ENCODE results near the gene WASL.
A peak's percentile ranks its signal among the peaks of the same experiment; 100 is the strongest.
"Not testable (repeated sequence)": the region's sequence is repeated elsewhere in the genome, so short reads cannot be mapped to it uniquely, and the experiment has no call there.

WASL gene

GRCh38 chr7:123655614-123656013, 93.2 kb downstream of the WASL start, which contains the start of gene LMOD2:
Gene LMOD2 (plus strand): TSS chr7:123655866. CDS start chr7:123655964, 98 bp downstream.
- no peak for DNase-seq

- DNase-seq: no peak
Measured at GRCh38 chr7:123653162-123653561, 95.6 kb downstream of the WASL start.

- no peak for DNase-seq
Measured at GRCh38 chr7:123652406-123652805, 96.4 kb downstream of the WASL start.

GRCh38 chr7:123650595-123650994, 98.2 kb downstream of the WASL start:
- no peak for DNase-seq

GRCh38 chr7:123649964-123650363, 98.8 kb downstream of the WASL start:
- DNase-seq: peak; percentile 6

- DNase-seq: no peak
Measured at GRCh38 chr7:123647106-123647730, 101.6 kb downstream of the WASL start.

- DNase-seq: no peak
Measured at GRCh38 chr7:123645516-123645915, 103.3 kb downstream of the WASL start.

- DNase-seq: peak; percentile 25
Measured at GRCh38 chr7:123643495-123644441, 105.0 kb downstream of the WASL start.

GRCh38 chr7:123641901-123642300, 106.9 kb downstream of the WASL start:
- no peak for DNase-seq

- no peak for DNase-seq
Measured at GRCh38 chr7:123640583-123640982, 108.2 kb downstream of the WASL start.

- no peak for DNase-seq
Measured at GRCh38 chr7:123639631-123640030, 109.2 kb downstream of the WASL start.

- no peak for DNase-seq
Measured at GRCh38 chr7:123637878-123638277, 110.9 kb downstream of the WASL start.

GRCh38 chr7:123637203-123637602, 111.6 kb downstream of the WASL start:
- DNase-seq: no peak

- DNase-seq: peak; percentile 6
Measured at GRCh38 chr7:123635551-123636359, 113.0 kb downstream of the WASL start.

- not testable (repeated sequence) for DNase-seq
Measured at GRCh38 chr7:123634011-123634573, 114.7 kb downstream of the WASL start.

GRCh38 chr7:123633553-123633952, 115.2 kb downstream of the WASL start:
- no peak for DNase-seq

- no peak for DNase-seq
Measured at GRCh38 chr7:123632808-123633207, 116.0 kb downstream of the WASL start.

Data from MV-4-11 (cell line).